Right ventricle myocardium inferior (tissue), 1 donor: ENCODE results near the gene ABCB6. TPM values are rescaled to one million over a fixed set of nuclear protein-coding genes. Genes with fewer than 3 reads are reported as not detected.

Experiments
- total RNA-seq: library from RNA; stranded (reverse); fragmentation: NEBNext Ultra II Directional; extraction: Animal tissue kit (Norgen Biotek cat#: 25700); gene quantifications from one replicate; pipeline ENCODE4 v1.2.1, GENCODE V29; 2021
- donor health status: DM: no; HTN: yes; CAD: no; lungs with severe emphysema.

ABCB6 gene
- total RNA-seq, 1 donor from 2014 or later, result 31.4 TPM

Other genes with a start within 250 kb of the ABCB6 start
- gene FEV, start 233.8 kb downstream of the ABCB6 start, total RNA-seq, result not detected
- gene CRYBA2, start 225.5 kb downstream of the ABCB6 start, total RNA-seq, result not detected
- gene CFAP65, start 177.4 kb downstream of the ABCB6 start, total RNA-seq, result not detected
- gene IHH, start 158.0 kb downstream of the ABCB6 start, total RNA-seq, result not detected
- 9.7 TPM for gene NHEJ1, start 58.1 kb downstream of the ABCB6 start, total RNA-seq
- 0.87 TPM for gene SLC23A3, start 48.9 kb downstream of the ABCB6 start, total RNA-seq
- 72.7 TPM for gene CNPPD1, start 42.0 kb downstream of the ABCB6 start, total RNA-seq
- gene RETREG2, start 40.7 kb downstream of the ABCB6 start, total RNA-seq, result 37.4 TPM
- gene ZFAND2B, start 12.2 kb downstream of the ABCB6 start, total RNA-seq, result 24.3 TPM
- 79.4 TPM for gene ATG9A, start 10.7 kb upstream of the ABCB6 start, total RNA-seq
- gene ANKZF1, start 10.8 kb upstream of the ABCB6 start, total RNA-seq, result 26.6 TPM
- gene GLB1L, start 26.5 kb upstream of the ABCB6 start, total RNA-seq, result 1.8 TPM
- 17.1 TPM for gene STK16, start 26.5 kb upstream of the ABCB6 start, total RNA-seq
- gene TUBA4B, start 34.3 kb upstream of the ABCB6 start, total RNA-seq, result not detected
- 128 TPM for gene TUBA4A, start 35.0 kb upstream of the ABCB6 start, total RNA-seq
- gene DNAJB2, start 60.4 kb upstream of the ABCB6 start, total RNA-seq, result 80.4 TPM
- not detected for gene PTPRN, start 90.4 kb upstream of the ABCB6 start, total RNA-seq
- not detected for gene RESP18, start 113.8 kb upstream of the ABCB6 start, total RNA-seq
- 66.6 TPM for gene DNPEP, start 169.0 kb upstream of the ABCB6 start, total RNA-seq
- 13,356 TPM for gene DES, start 199.4 kb upstream of the ABCB6 start, total RNA-seq
- gene SPEG, start 215.9 kb upstream of the ABCB6 start, total RNA-seq, result 119 TPM